GM18873 (cell line): ENCODE measurements around the gene CNGA4.

Experiments used
- ATAC-seq: cut with Tn5 transposase; IDR thresholded peaks from one replicate; pipeline ENCODE4 v1.9.1; 2021; ENCODE audit warnings: mild to moderate bottlenecking, moderate library complexity, moderate number of reproducible peaks; ENCODE audit not compliant: unreplicated experiment, low FRiP score

Gene CNGA4

GRCh38 chr11:6238902-6239301 lies at the start of gene CNGA4:
TSS of gene CNGA4 (plus strand) at chr11:6239089. CDS start at chr11:6239207, 118 bp downstream.
- ATAC-seq, result no peak

- no peak for ATAC-seq
These were observed 47.1 kb upstream of the CNGA4 start for GRCh38 chr11:6191742-6192141.

DNA sequence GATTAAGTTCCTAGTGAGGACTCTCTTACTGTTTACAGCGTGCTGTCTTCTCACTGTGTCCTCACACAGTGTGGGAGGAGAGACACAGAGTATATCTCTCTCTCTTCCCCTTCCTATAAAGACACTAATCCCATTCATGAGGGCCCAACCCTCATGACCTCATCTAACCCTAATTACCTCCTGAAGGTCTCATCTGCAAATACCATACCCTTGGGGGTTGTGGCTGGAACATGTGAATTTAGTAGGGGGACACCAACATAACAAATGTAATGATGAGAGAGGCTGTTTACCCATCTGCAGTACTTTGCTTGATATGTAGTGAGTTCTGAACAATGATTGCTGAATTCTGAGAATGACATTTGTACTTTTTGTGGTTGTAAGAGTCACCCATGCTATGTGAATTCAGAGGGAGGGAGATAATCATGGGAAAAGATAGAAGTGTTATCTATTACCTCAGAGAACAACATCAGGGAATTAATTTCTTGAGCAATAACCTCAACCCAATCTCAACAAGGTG lies 44.8 kb upstream of the CNGA4 start:
- ATAC-seq, result no peak

DNA sequence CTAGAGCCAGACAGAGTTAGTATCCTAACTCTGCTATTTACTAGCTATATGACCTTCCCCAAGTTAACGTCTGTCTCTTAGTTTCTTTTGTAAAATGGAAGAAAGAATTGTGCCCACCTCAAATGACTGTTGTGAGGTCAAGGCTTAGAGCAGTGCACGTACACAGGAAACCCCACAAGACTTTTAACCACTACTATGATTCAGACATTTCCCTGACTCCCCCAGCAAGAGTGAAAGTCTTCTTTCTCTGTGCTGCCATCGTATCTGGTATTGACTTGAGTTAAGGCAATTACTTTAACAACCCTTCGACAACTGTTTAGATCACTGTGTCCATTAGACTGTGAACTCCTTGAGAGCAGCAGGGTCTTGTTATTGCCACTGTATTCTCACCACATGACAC lies 42.5 kb upstream of the CNGA4 start:
- peak; percentile 76 for ATAC-seq

GRCh38 chr11:6197466-6198200 lies 41.3 kb upstream of the CNGA4 start:
- no peak for ATAC-seq

GRCh38 chr11:6199174-6199810 lies 39.6 kb upstream of the CNGA4 start, which contains the start of gene OR52W1:
TSS of gene OR52W1 (plus strand) at chr11:6199224. CDS start at chr11:6199224, 0 bp downstream.
- no peak for ATAC-seq

DNA sequence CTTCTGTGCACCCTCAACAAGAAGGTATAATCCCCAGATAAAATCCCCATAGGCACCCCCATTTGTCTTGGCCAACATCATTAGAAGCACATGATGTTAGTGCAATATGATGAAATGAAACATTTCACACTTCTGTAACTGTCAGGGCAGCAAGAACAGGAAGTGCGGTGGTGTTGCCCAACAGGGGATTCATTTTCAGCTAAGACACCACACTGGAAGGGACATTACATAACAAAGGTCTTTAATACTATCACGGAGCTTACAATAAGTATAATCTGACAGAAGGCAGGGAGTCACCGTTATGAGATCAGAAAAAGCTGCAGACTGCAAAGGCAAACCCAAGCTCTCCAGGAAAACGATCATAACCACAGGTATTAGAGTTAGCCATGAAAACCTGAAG lies 37.9 kb upstream of the CNGA4 start:
- no peak for ATAC-seq

- no peak for ATAC-seq
These were observed 37.4 kb upstream of the CNGA4 start for GRCh38 chr11:6201481-6201880.

- ATAC-seq, result no peak
These were observed 36.8 kb upstream of the CNGA4 start for GRCh38 chr11:6202041-6202440.

DNA sequence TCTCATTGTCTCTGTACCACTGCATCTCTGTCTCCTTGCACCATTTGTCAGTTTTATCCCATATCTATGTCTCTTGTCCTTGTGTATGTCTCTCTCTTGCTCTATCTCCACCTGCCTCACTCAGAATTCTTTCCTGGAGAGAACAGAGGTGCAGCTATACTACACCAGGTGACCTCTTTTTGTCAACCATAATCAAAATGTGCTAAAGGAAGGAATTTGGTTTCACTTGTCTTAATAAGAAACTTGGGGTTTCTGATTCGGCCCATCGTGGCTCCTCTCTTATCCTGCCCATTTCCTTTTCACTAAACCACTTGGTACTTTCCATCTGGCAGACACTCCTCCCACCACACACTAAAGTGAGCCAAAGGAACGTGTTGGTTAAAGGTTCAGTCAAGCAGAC lies 35.6 kb upstream of the CNGA4 start:
- peak; percentile 88 for ATAC-seq

DNA sequence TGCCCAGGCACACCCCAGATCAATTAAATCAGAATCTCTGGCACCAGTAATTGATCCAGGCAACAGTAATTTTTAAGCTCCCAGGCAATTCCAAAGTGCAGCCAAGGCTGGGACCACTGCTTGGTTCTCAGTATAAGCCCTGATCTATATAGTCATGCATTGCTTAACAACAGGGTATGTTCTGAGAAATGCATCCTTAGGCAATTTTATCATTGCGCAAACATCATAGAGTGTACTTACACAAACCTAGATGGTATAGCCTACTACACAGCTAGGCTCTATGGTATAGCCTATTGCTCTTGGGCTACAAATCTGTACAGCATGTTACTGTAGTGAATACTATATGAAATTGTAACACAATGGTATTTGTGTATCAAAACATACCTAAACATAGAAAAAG lies 34.2 kb upstream of the CNGA4 start:
- no peak for ATAC-seq

DNA sequence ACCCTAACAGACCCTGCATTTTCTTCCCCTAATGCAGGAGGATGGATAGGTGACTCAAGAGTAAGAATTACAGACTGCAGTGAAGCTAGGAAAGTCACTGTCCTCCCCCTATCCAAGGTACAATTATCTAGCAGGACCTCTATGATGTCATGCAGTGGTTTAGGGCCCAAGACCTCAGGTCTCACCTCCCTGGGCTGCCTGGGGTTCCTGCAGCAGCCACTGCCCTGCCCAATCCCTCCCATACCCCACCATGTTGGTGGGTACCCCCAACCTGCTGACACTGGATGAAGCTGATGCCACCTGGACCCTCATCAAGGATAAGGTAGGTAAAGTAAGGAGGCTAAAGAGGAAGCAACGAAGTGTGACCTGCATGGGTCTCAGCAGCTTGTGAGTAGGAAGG lies 33.5 kb upstream of the CNGA4 start, which contains the start of gene C11orf42:
TSS of gene C11orf42 (plus strand) at position 192 of the 400 bp plus-strand sequence. CDS start at position 251, 59 bp downstream.
- no peak for ATAC-seq

DNA sequence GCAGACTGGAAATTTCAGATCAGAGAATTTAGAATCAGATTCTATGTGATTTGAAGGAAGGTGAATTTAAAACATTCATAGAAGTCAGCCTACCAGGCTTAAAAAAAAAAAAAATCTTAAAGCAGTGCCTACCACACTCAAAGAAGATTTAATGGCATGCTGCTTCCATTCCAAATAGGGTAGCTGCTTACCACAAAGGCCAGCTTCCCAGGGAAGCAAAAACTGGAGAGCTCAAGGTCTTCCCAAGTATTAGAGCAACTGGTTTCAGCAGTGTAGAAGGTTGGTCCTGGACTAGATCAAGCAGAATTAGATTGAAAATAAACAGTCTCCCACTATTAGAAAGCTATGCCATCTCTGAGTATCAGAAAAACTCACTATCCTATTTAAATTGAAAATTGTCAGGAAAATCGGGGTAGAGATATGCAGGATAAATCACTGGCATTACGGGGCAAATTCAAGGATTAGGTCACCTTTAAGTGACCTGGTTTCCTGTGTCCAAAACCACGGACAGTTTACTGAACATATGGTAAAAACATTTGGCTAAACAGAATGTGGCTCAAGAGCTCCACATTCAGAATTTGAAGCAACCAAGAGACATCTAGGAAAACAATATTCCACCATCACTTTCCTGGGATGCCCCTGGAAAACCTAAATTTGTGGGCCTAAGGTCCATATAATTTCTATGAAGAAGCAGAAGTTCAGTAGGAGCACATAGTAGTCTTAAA lies 32.3 kb upstream of the CNGA4 start:
- ATAC-seq, result no peak

GRCh38 chr11:6209801-6210200 lies 29.1 kb upstream of the CNGA4 start:
- no peak for ATAC-seq

GRCh38 chr11:6210274-6210955 lies 28.5 kb upstream of the CNGA4 start:
- no peak for ATAC-seq

- no peak for ATAC-seq
These were observed 24.4 kb upstream of the CNGA4 start for GRCh38 chr11:6214530-6214929.

DNA sequence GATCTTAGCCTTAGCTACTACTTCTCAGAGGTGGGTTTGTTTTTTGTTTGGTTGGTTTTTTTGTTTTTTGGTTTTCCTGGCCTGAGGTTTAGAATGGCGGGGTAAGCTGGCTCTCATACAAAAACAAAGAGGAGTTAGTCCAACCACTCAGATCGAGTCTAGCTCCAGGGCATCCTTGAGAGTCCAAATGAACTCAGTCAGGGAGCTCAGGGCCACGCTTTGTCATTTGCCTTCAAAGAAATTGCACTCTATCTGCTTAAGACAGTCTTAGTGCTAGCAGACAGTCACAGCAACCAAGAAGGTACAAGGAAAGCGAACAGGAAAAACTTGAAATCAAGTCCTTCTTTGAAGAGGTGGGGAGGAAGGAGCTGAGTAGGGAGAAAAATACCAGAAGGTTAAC lies 22.4 kb upstream of the CNGA4 start:
- ATAC-seq, result no peak

DNA sequence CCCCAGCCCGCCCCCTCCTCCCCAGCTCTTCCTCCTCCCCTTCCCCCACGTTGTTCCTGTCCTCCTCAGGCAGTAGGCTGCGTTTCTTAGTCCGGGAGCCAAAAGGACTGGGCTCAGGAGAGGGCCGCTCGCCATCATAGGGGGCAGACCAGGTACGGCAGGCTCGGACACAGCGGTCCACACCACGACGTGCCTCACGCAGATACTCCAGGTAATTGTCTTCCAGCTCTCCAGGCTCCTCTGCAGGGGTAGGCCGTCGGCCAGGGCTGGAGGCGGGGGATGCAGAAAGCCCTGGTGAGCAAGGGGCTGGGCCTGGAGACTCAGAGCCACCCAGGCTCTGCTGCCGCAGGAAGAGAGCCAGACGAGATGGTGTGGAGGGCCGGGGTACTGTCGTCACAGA lies 21.2 kb upstream of the CNGA4 start:
- ATAC-seq, result no peak

GRCh38 chr11:6219359-6219758 lies 19.5 kb upstream of the CNGA4 start:
- ATAC-seq, result no peak

DNA sequence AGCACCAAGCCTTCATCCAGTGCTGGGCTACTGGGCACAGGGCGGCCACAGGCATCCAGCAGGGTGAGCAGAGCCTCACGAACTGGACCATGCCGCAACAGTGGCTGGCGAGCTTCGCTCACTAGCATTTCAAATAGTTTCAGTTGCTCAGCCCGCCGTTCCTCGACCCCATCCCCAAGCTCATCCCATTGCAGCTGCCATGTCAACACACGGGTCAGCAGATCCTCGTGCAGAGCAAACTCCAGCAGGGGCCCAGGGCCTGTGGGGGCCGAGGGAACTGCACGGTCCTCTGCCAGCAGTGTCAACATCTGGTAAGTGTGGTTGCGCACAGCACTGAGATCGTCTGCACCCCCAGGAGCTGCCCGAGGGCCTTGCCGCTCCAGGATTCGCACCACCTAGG lies 15.0 kb upstream of the CNGA4 start:
- no peak for ATAC-seq

- ATAC-seq, result no peak
These were observed 14.5 kb upstream of the CNGA4 start for GRCh38 chr11:6224421-6224820.
